Lower leg skin (tissue), 4 donors: Measurements from ENCODE around the gene ARHGAP10. TPM values are rescaled to one million over a fixed set of nuclear protein-coding genes. Genes with fewer than 3 reads are reported as not detected.

ENCODE experiments used
- DNase-seq, 2 donors: peaks; one replicate each; pipeline ENCODE4 v3.0.0-alpha.2; 2019; ENCODE audit warnings: low spot score in 2 of 2
- H3K4me3 ChIP-seq: fragments of 200-600 bp; sonication (generic); 2 replicates; pipeline ENCODE4 v1.5.1; 2017; ENCODE audit warnings: mild to moderate bottlenecking, low read depth; ENCODE audit not compliant: poor library complexity, severe bottlenecking
- POLR2A ChIP-seq, 2 donors: fragments of 450-650 bp; IDR thresholded peaks; one replicate each; pipeline ENCODE4 v1.6.1; 2016 to 2017; ENCODE audit warnings: antibody characterized with exemption in 2 of 2, mild to moderate bottlenecking in 1 of 2, moderate library complexity in 1 of 2
- WGBS, 2 donors: methylation state at CpG; one replicate each; pipeline ENCODE4 v1.1.5; 2018; 5-methylcytosine and 5-hydroxymethylcytosine counted together
- intact Hi-C: fragments of 100-400 bp; cut with DNase I; formaldehyde crosslinking; loops from one replicate; pipeline ENCODE4 v1.15.0; 2023; ENCODE audit warnings: low total_unique reads
- total RNA-seq, 4 donors: library from RNA; depleted of rRNA; stranded (reverse); fragments of >200 nt; gene quantifications; one replicate each; pipeline ENCODE4 v1.1.0, GENCODE V29; 2016
- TF ChIP-seq, protein P1 (sequence below), 3 donors: fragments of 450-650 bp; IDR thresholded peaks; one replicate each; pipeline ENCODE4 v1.5.1; 2016; ENCODE audit warnings: antibody characterized with exemption in 3 of 3, mild to moderate bottlenecking in 3 of 3, moderate library complexity in 2 of 3

Gene ARHGAP10
- total RNA-seq, 4 donors from 2014 or later, result 30.6 to 45.8 (median 37.9) TPM

DNA sequence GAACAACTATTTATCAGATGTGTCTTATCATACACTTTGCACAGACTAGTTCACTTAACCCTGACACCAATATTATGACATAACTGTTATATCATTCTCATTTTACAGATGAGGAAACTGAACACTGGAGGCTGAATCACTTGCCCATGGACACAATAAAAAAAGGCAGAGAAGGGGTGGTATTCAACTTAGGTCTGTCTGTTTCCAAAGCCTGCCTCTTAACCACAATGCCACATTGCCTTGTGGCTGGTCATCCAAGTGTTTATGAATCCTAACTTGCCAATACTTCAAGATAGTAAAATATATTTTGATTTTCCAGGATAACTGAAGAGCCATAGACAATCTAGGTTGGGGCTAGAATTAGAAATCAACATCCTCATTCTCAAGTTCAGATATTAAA is 382.5 kb downstream of the ARHGAP10 start:
- no peak for TF ChIP-seq POLR2A (IDR thresholded peaks at IDR 0.05)
- TF ChIP-seq, protein P1, sequence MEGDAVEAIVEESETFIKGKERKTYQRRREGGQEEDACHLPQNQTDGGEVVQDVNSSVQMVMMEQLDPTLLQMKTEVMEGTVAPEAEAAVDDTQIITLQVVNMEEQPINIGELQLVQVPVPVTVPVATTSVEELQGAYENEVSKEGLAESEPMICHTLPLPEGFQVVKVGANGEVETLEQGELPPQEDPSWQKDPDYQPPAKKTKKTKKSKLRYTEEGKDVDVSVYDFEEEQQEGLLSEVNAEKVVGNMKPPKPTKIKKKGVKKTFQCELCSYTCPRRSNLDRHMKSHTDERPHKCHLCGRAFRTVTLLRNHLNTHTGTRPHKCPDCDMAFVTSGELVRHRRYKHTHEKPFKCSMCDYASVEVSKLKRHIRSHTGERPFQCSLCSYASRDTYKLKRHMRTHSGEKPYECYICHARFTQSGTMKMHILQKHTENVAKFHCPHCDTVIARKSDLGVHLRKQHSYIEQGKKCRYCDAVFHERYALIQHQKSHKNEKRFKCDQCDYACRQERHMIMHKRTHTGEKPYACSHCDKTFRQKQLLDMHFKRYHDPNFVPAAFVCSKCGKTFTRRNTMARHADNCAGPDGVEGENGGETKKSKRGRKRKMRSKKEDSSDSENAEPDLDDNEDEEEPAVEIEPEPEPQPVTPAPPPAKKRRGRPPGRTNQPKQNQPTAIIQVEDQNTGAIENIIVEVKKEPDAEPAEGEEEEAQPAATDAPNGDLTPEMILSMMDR (IDR thresholded peaks at IDR 0.05), result no peak
- intact Hi-C loops, result no loop called here
- DNase-seq, result no peak
- H3K4me3 ChIP-seq, result no peak overlapping the region

DNA sequence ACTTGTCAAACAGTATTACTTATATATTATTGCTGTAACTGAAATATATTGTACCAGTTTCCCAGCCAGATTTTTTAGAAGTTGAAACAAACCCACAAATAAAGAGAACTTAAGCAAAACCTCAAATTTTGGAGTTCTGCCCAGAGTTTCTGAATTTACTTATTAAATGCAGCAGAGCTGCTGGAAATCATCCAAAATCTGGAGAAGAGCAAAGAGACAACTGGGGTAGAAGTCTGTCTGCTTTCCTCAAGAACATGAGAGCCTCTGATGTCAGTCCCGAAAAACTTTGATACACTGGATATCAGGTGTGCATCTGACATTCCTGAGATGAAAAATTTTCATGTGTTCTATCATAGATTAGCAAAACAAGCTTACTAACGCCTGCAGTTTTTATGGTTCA is 384.4 kb downstream of the ARHGAP10 start:
- TF ChIP-seq, protein P1 (IDR thresholded peaks at IDR 0.05), result no peak
- TF ChIP-seq POLR2A (IDR thresholded peaks at IDR 0.05), result no peak
- DNase-seq, result no peak
- WGBS, 2 donors, result 23 to 39% methylated on average over 2 of the region's 2 CpGs
- no peak overlapping the region for H3K4me3 ChIP-seq
- intact Hi-C loops, result no loop called here

DNA sequence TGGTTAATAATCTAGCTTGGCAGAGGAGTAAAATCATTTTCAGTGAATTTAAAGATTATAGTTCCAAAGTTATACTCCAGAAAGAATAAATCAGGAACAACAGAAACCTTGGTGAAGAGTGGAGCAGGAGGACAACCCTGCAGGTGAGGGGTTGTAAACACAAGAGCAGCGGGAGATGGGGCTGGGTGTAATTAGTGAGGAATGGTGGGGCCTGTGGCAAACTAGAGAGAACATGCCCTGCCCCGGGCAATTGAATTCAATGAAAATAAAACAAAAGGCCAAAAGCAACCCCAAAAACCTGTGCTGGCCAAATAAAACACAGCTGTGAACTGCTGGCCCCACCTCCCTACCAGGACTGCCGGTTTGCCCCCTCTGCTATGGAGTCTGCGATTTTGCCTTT is 385.1 kb downstream of the ARHGAP10 start:
- intact Hi-C loops, result no loop called here
- no peak overlapping the region for H3K4me3 ChIP-seq
- 74 to 79% methylated on average over 4 of the region's 4 CpGs for WGBS, 2 donors
- TF ChIP-seq, protein P1 (IDR thresholded peaks at IDR 0.05), result no peak
- TF ChIP-seq POLR2A (IDR thresholded peaks at IDR 0.05), result no peak
- no peak for DNase-seq

DNA sequence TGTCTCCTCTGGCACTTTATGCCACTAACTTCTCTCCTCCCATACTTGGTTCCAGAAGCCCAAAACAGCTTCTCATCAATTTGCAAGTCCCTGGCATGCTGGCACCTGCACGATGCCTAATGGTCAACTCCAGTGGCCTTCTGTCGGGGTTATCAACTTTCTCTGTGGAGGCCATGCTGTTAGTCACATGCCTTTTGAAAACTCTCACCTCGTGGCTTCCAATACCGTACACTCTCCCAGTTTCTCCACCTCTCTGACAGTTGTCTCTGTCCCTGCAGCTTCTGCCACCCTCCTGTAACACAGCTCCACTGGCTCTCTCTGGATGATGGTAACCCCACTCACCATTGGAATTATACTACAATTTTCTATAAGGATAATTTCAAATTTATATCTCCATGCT is 386.3 kb downstream of the ARHGAP10 start:
- intact Hi-C loops, result no loop called here

DNA sequence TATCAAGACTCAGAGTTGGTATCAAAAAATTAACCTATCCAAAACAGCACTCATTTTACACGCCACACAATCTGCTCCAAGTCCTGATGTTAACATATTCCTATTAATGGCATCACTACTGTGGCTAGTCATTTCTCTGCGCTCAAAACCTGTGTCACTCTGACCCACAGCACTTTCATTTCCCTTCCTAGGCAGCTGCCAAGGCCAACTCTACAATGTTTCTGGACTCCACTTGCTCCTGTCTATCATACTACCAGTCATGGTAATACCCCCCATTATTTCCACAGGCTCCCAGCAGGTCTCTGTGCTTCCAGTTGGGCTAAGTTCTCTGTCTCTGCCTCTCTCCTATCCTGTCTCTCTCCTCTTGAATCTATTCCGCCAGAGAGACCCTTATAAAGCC is 386.7 kb downstream of the ARHGAP10 start:
- WGBS, 2 donors, result 73 to 80% methylated on average over 3 of the region's 3 CpGs
- intact Hi-C loops, result no loop called here
- DNase-seq, result no peak
- TF ChIP-seq, protein P1 (IDR thresholded peaks at IDR 0.05), result no peak
- no peak for TF ChIP-seq POLR2A (IDR thresholded peaks at IDR 0.05)
- no peak overlapping the region for H3K4me3 ChIP-seq

More for the DNA sequence above, 386.3 kb downstream of the ARHGAP10 start:
- no peak overlapping the region for H3K4me3 ChIP-seq
- 97 to 98% methylated on average over 4 of the region's 4 CpGs for WGBS, 2 donors
- TF ChIP-seq, protein P1 (IDR thresholded peaks at IDR 0.05), result no peak
- no peak for TF ChIP-seq POLR2A (IDR thresholded peaks at IDR 0.05)
- no peak for DNase-seq

DNA sequence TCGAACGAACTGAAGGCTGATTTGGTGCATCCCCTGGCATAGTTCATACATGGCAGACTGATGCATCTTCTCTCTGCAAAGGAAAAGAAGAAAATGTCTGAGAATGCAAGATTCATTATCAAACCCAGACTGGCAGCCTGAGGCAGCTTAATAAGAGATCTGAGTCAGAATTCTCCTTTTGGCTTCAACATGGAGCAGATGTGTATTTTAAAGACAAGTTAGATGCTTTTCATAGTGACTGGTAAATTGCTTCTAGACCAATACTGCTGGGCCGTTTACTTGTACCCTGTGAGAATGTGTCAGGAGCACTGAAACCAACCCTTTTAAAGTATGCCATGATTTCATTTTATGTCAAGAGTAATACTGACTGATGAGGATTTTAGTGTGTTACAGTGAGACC is 388.3 kb downstream of the ARHGAP10 start:
- WGBS, 2 donors, result 79 to 81% methylated on average over 3 of the region's 3 CpGs
- DNase-seq, result no peak
- intact Hi-C loops, result no loop called here
- H3K4me3 ChIP-seq, result no peak overlapping the region
- TF ChIP-seq POLR2A (IDR thresholded peaks at IDR 0.05), result no peak
- TF ChIP-seq, protein P1 (IDR thresholded peaks at IDR 0.05), result no peak
